IMR-90 (cell line): ENCODE results near the gene TUBA1B. TPM values are rescaled to one million over a fixed set of nuclear protein-coding genes. Genes with fewer than 3 reads are reported as not detected.

Experiments used
- ATAC-seq: fragments of 200-7000 bp; cut with Tn5 transposase; 2 replicates; pipeline ENCODE4 v1.9.1; 2020; ENCODE audit warnings: low read depth, mild to moderate bottlenecking, moderate library complexity
- BruUV-seq: library from RNA; stranded (reverse); fragments of 400-500 nt; replicated peaks from 2 replicates; lab custom pipeline; 2021; lab: Mats Ljungman, UMichigan
- CTCF ChIA-PET: fragments of 300-600 bp; formaldehyde crosslinking; extraction: SDS; loops from one replicate; lab custom pipeline; 2021; ENCODE audit warnings: antibody characterized with exemption; lab: Yijun Ruan, JAX
- POLR2A ChIA-PET: fragments of 300-600 bp; sonication (Branson Sonifier 250); formaldehyde crosslinking; loops from one replicate; lab custom pipeline; 2022; ENCODE audit warnings: antibody characterized with exemption; ENCODE audit not compliant: unreplicated experiment; lab: Charles Lee
- DNase-seq: peaks from one replicate; pipeline ENCODE4 v3.0.0; 2013
- H2AFZ ChIP-seq: replicated peaks from 2 replicates; pipeline ENCODE3; 2013; ENCODE audit warnings: low read length, mild to moderate bottlenecking; ENCODE audit not compliant: poor library complexity
- H2AK5ac ChIP-seq: 2 replicates; pipeline ENCODE4 v1.6.1; 2013; ENCODE audit warnings: low read depth, low read length, inconsistent platforms
- H2AK9ac ChIP-seq: replicated peaks from 2 replicates; pipeline ENCODE3; 2013; ENCODE audit warnings: mild to moderate bottlenecking, low read depth, low read length, moderate library complexity; ENCODE audit not compliant: poor library complexity
- H2BK120ac ChIP-seq: 2 replicates; pipeline ENCODE4 v1.6.1; 2013; ENCODE audit warnings: low read depth, low read length, inconsistent platforms
- H2BK15ac ChIP-seq: 3 replicates; pipeline ENCODE4 v1.6.1; 2013; ENCODE audit warnings: low read depth, low read length, inconsistent platforms
- H2BK20ac ChIP-seq: 2 replicates; pipeline ENCODE4 v1.6.1; 2013; ENCODE audit warnings: low read depth, mild to moderate bottlenecking, inconsistent platforms, low read length, moderate library complexity
- H2BK5ac ChIP-seq: 2 replicates; pipeline ENCODE4 v1.6.1; 2013; ENCODE audit warnings: mild to moderate bottlenecking, low read depth, low read length, inconsistent platforms; ENCODE audit not compliant: poor library complexity, severe bottlenecking
- H3K14ac ChIP-seq: replicated peaks from 2 replicates; pipeline ENCODE4 v1.6.1; 2013; ENCODE audit warnings: low read depth, low read length, inconsistent platforms
- H3K18ac ChIP-seq: 2 replicates; pipeline ENCODE4 v1.6.1; 2013; ENCODE audit warnings: low read depth, low read length, control low read depth
- H3K23ac ChIP-seq: 2 replicates; pipeline ENCODE4 v1.6.1; 2013; ENCODE audit warnings: low read depth, low read length, inconsistent platforms
- H3K27ac ChIP-seq: 2 replicates; pipeline ENCODE4 v1.5.1; 2013; ENCODE audit warnings: mild to moderate bottlenecking, control low read depth, low read length; ENCODE audit not compliant: insufficient read depth
- H3K27me3 ChIP-seq: 2 replicates; pipeline ENCODE4 v1.6.1; 2013; ENCODE audit warnings: low read length; ENCODE audit not compliant: control insufficient read depth, insufficient read depth
- H3K36me3 ChIP-seq: 2 replicates; pipeline ENCODE4 v1.6.1; 2013; ENCODE audit warnings: low read length, mixed read lengths; ENCODE audit not compliant: control insufficient read depth, insufficient read depth
- H3K4ac ChIP-seq: 2 replicates; pipeline ENCODE4 v1.6.1; 2013; ENCODE audit warnings: low read depth, low read length, inconsistent platforms
- H3K4me1 ChIP-seq: 2 replicates; pipeline ENCODE4 v1.6.1; 2013; ENCODE audit warnings: low read length, mixed read lengths; ENCODE audit not compliant: control insufficient read depth, insufficient read depth
- H3K4me2 ChIP-seq: 2 replicates; pipeline ENCODE4 v1.6.1; 2013; ENCODE audit warnings: low read depth, mild to moderate bottlenecking, control low read depth, low read length, moderate library complexity
- H3K4me3 ChIP-seq: 2 replicates; pipeline ENCODE4 v1.5.1; 2013; ENCODE audit warnings: low read depth, mild to moderate bottlenecking, control low read depth, low read length, moderate library complexity; ENCODE audit not compliant: insufficient read depth
- H3K56ac ChIP-seq: 2 replicates; pipeline ENCODE4 v1.6.1; 2013; ENCODE audit warnings: low read length, inconsistent platforms; ENCODE audit not compliant: insufficient read depth; ENCODE audit errors: extremely low read depth
- H3K79me1 ChIP-seq, 2 experiments: 2 replicates each; pipeline ENCODE4 v1.6.1; 2013; ENCODE audit warnings: low read length in 2 of 2, inconsistent platforms in 1 of 2, low read depth in 1 of 2
- H3K9ac ChIP-seq: 2 replicates; pipeline ENCODE4 v1.6.1; 2013; ENCODE audit warnings: low read depth, low read length, control low read depth
- H3K9me1 ChIP-seq: 2 replicates; pipeline ENCODE4 v1.6.1; 2013; ENCODE audit warnings: low read length, inconsistent platforms; ENCODE audit not compliant: insufficient read depth
- H3K9me3 ChIP-seq: 2 replicates; pipeline ENCODE4 v1.6.1; 2013; ENCODE audit warnings: low read length; ENCODE audit not compliant: control insufficient read depth, insufficient read depth
- H4K20me1 ChIP-seq: 2 replicates; pipeline ENCODE4 v1.6.1; 2013; ENCODE audit warnings: low read length, inconsistent platforms; ENCODE audit not compliant: insufficient read depth
- H4K5ac ChIP-seq: 2 replicates; pipeline ENCODE4 v1.6.1; 2013; ENCODE audit warnings: mild to moderate bottlenecking, low read depth, low read length, control low read depth
- H4K8ac ChIP-seq, 2 experiments: 2 replicates each; pipeline ENCODE4 v1.6.1; 2013; ENCODE audit warnings: low read depth in 2 of 2, low read length in 2 of 2, control low read depth in 1 of 2, inconsistent platforms in 1 of 2
- H4K91ac ChIP-seq: 2 replicates; pipeline ENCODE4 v1.6.1; 2013; ENCODE audit warnings: low read depth, low read length, inconsistent platforms; ENCODE audit not compliant: insufficient read depth
- BHLHE40 ChIP-seq: fragments of 150-350 bp; IDR thresholded peaks from 2 replicates; pipeline ENCODE4 v1.6.1; 2016; ENCODE audit warnings: mild to moderate bottlenecking, low read depth, low read length
- CEBPB ChIP-seq: IDR thresholded peaks from 2 replicates; pipeline ENCODE4 v1.6.1; 2012; ENCODE audit warnings: low read depth, low read length, improper control_type of control experiment
- CHD1 ChIP-seq: IDR thresholded peaks from 2 replicates; pipeline ENCODE4 v1.6.1; 2012; ENCODE audit warnings: low read depth, low read length, improper control_type of control experiment
- ELK1 ChIP-seq: fragments of 150-350 bp; IDR thresholded peaks from 2 replicates; pipeline ENCODE4 v1.6.1; 2016; ENCODE audit warnings: low read depth, mild to moderate bottlenecking, low read length, moderate library complexity, borderline replicate concordance
- FOS ChIP-seq: fragments of 150-350 bp; IDR thresholded peaks from 2 replicates; pipeline ENCODE4 v1.6.1; 2016; ENCODE audit warnings: low read depth, low read length
- MAFK ChIP-seq: IDR thresholded peaks from 2 replicates; pipeline ENCODE4 v1.6.1; 2012; ENCODE audit warnings: low read depth, low read length, improper control_type of control experiment
- MAZ ChIP-seq: IDR thresholded peaks from 2 replicates; pipeline ENCODE4 v1.6.1; 2012; ENCODE audit warnings: low read depth, mild to moderate bottlenecking, low read length, improper control_type of control experiment, moderate library complexity, borderline replicate concordance
- MXI1 ChIP-seq: IDR thresholded peaks from 2 replicates; pipeline ENCODE4 v1.6.1; 2012; ENCODE audit warnings: low read depth, mild to moderate bottlenecking, low read length, moderate library complexity, borderline replicate concordance
- NFE2L2 ChIP-seq: fragments of 150-350 bp; IDR thresholded peaks from 2 replicates; pipeline ENCODE4 v1.6.1; 2016; ENCODE audit warnings: low read depth, mild to moderate bottlenecking, low read length
- POLR2A ChIP-seq: IDR thresholded peaks from 2 replicates; pipeline ENCODE4 v1.6.1; 2012; ENCODE audit warnings: mild to moderate bottlenecking, low read depth, low read length
- RAD21 ChIP-seq: IDR thresholded peaks from 2 replicates; pipeline ENCODE4 v1.6.1; 2012; ENCODE audit warnings: low read length, improper control_type of control experiment
- RCOR1 ChIP-seq: IDR thresholded peaks from 2 replicates; pipeline ENCODE4 v1.6.1; 2012; ENCODE audit warnings: mild to moderate bottlenecking, low read length, improper control_type of control experiment; ENCODE audit not compliant: insufficient replicate concordance
- RFX5 ChIP-seq: IDR thresholded peaks from 2 replicates; pipeline ENCODE4 v1.8.0; 2012; ENCODE audit warnings: low read depth, mild to moderate bottlenecking, low read length, moderate library complexity
- SMC3 ChIP-seq: fragments of 150-350 bp; IDR thresholded peaks from 2 replicates; pipeline ENCODE4 v1.6.1; 2016; ENCODE audit warnings: low read depth, mild to moderate bottlenecking, antibody characterized with exemption, low read length, moderate library complexity
- USF2 ChIP-seq: fragments of 150-350 bp; IDR thresholded peaks from 2 replicates; pipeline ENCODE4 v1.6.1; 2017; ENCODE audit warnings: mild to moderate bottlenecking, antibody characterized with exemption, low read length, low read depth
- WGBS, 2 experiments: methylation state at CpG; one replicate each; pipeline versions ENCODE4 v1.1.5 to v1.1.7; 2013; ENCODE audit warnings: missing lambda C conversion rate in 2 of 2; ENCODE audit not compliant: insufficient read length in 1 of 2; ENCODE audit errors: extremely low coverage in 2 of 2; 5-methylcytosine and 5-hydroxymethylcytosine counted together
- dilution Hi-C: fragments of 300-500 bp; cut with HindIII; formaldehyde crosslinking; loops from one replicate; pipeline ENCODE4 v1.14.3; 2018; ENCODE audit warnings: low sequenced_read_pairs; ENCODE audit not compliant: unreplicated experiment
- in situ Hi-C: fragments of 300-500 bp; cut with MboI; formaldehyde crosslinking; loops from 3 replicates; pipeline ENCODE4 v1.14.3; 2019; ENCODE audit warnings: low sequenced_read_pairs, inconsistent platforms, mixed read lengths
- intact Hi-C: fragments of 100-400 bp; cut with micrococcal nuclease; formaldehyde crosslinking; loops from 2 replicates; pipeline ENCODE4 v1.10.0; 2022
- polyA plus RNA-seq, 3 experiments: library from polyadenylated mRNA; depleted of rRNA; stranded (reverse); fragments of >200 nt; gene quantifications; 2 replicates each; pipeline ENCODE4 v1.2.3, GENCODE V29; 2012; ENCODE audit warnings: low replicate concordance in 1 of 3
- total RNA-seq: library from RNA; depleted of rRNA; stranded (reverse); fragments of >200 nt; gene quantifications from 2 replicates; pipeline ENCODE4 v1.2.3, GENCODE V29; 2012

Gene TUBA1B
- total and polyA plus RNA-seq, 2 of the 4 experiments (the other 2 are of a cell fraction) = 4,221 to 5,195 TPM

- no peak overlapping the region for H3K14ac ChIP-seq
These were observed 33.9 kb upstream of the TUBA1B start for GRCh38 chr12:49165114-49165513.

More at GRCh38 chr12:49165114-49165513, 33.9 kb upstream of the TUBA1B start:
- ATAC-seq (no peak), DNase-seq (no peak)
- H2BK120ac ChIP-seq = no peak overlapping the region
- in situ Hi-C loops = no loop called here
- CTCF ChIA-PET = no interaction called here
- H3K79me1 ChIP-seq = no peaks in the 10 kb centered on the region
- no peaks in the 10 kb centered on the region for H3K36me3 ChIP-seq
- no peak overlapping the region for H3K9ac ChIP-seq
- H3K4me1 ChIP-seq = no peaks in the 10 kb centered on the region
- H2AK9ac ChIP-seq = no peak overlapping the region
- H2BK20ac ChIP-seq = no peak overlapping the region
- POLR2A ChIA-PET = no interaction called here
- no peak overlapping the region for H3K4me2 ChIP-seq
- no peaks in the 10 kb centered on the region for H4K20me1 ChIP-seq
- WGBS, 2 experiments = 80% methylated on average over 1 of the region's 2 CpGs; no CpG with 5 or more reads in 1 of the 2 experiments
- H3K56ac ChIP-seq = no peak overlapping the region
- no peak overlapping the region for H3K4me3 ChIP-seq
- no peak overlapping the region for H2AFZ ChIP-seq
- peaks cover 2% of the 10 kb centered on the region; the same call in 1 of the 2 replicates for H3K27me3 ChIP-seq
- H3K23ac ChIP-seq = no peak overlapping the region
- H4K8ac ChIP-seq = no peak overlapping the region
- no peak overlapping the region for H4K5ac ChIP-seq
- no peak overlapping the region for H3K18ac ChIP-seq
- 0 out of 2 replicates have a peak, but pooled peaks cover 3% of the 10 kb centered on the region for H3K9me1 ChIP-seq
- no peaks in the 10 kb centered on the region for H3K9me3 ChIP-seq
- BruUV-seq = no TSS peak
- H4K91ac ChIP-seq = no peak overlapping the region
- no peak overlapping the region for H2AK5ac ChIP-seq
- intact Hi-C loops = no loop called here
- no peak overlapping the region for H2BK5ac ChIP-seq
- H3K27ac ChIP-seq = no peak overlapping the region
- H2BK15ac ChIP-seq = no peak overlapping the region
- H3K4ac ChIP-seq = no peak overlapping the region
- TF ChIP-seq BHLHE40 = no peak
- no peak for TF ChIP-seq MAZ
- TF ChIP-seq ELK1 = no peak
- TF ChIP-seq NFE2L2 = no peak
- no peak for TF ChIP-seq USF2
- no peak for TF ChIP-seq RFX5
- no peak for TF ChIP-seq RAD21
- no peak for TF ChIP-seq SMC3
- TF ChIP-seq RCOR1 = no peak
- no peak for TF ChIP-seq POLR2A
- no peak for TF ChIP-seq MXI1
- TF ChIP-seq CHD1 = no peak
- no peak for TF ChIP-seq CEBPB
- no peak for TF ChIP-seq FOS
- TF ChIP-seq MAFK = no peak
- dilution Hi-C loops = no loop called here
